Epidermal melanocyte (primary cell): ENCODE measurements around the gene RNLS.
"Not testable (repeated sequence)": the region's sequence is repeated elsewhere in the genome, so short reads cannot be mapped to it uniquely, and the experiment has no call there.

ENCODE experiments used
- DNase-seq: peaks from one replicate; pipeline ENCODE4 v3.0.0; 2011; ENCODE audit warnings: low spot score; ENCODE audit not compliant: insufficient read length

Gene RNLS

GRCh38 chr10:88390041-88390440, 193.1 kb downstream of the RNLS start:
- no peak for DNase-seq

GRCh38 chr10:88389456-88389855, 193.7 kb downstream of the RNLS start:
- DNase-seq, result no peak

- DNase-seq, result no peak
Measured at GRCh38 chr10:88388324-88388723, 194.8 kb downstream of the RNLS start.

GRCh38 chr10:88386821-88387773, 196.0 kb downstream of the RNLS start:
- peak; percentile 67 for DNase-seq

- DNase-seq, result no peak
Measured at GRCh38 chr10:88386204-88386788, 196.8 kb downstream of the RNLS start.

- no peak for DNase-seq
Measured at GRCh38 chr10:88385601-88386203, 197.4 kb downstream of the RNLS start.

- DNase-seq, result no peak
Measured at GRCh38 chr10:88383276-88383675, 199.8 kb downstream of the RNLS start.

GRCh38 chr10:88382699-88383098, 200.4 kb downstream of the RNLS start:
- no peak for DNase-seq

GRCh38 chr10:88379575-88379974, 203.5 kb downstream of the RNLS start:
- DNase-seq, result no peak

- DNase-seq, result no peak
Measured at GRCh38 chr10:88377510-88377909, 205.6 kb downstream of the RNLS start.

GRCh38 chr10:88374392-88375175, 208.5 kb downstream of the RNLS start:
- no peak for DNase-seq

- DNase-seq, result no peak
Measured at GRCh38 chr10:88372881-88373592, 210.1 kb downstream of the RNLS start.

- no peak for DNase-seq
Measured at GRCh38 chr10:88372051-88372715, 210.9 kb downstream of the RNLS start.

- DNase-seq, result no peak
Measured at GRCh38 chr10:88370713-88371112, 212.4 kb downstream of the RNLS start.

- DNase-seq, result no peak
Measured at GRCh38 chr10:88366772-88367171, 216.3 kb downstream of the RNLS start.

- DNase-seq, result no peak
Measured at GRCh38 chr10:88361995-88362807, 220.9 kb downstream of the RNLS start.

- no peak for DNase-seq
Measured at GRCh38 chr10:88361494-88361893, 221.6 kb downstream of the RNLS start.

- DNase-seq, result not testable (repeated sequence)
Measured at GRCh38 chr10:88355750-88356149, 227.4 kb downstream of the RNLS start.

- DNase-seq, result no peak
Measured at GRCh38 chr10:88347597-88348304, 235.4 kb downstream of the RNLS start.
